HFF-Myc (cell line): ENCODE results near the gene ASMTL.

Source experiments
- DNase-seq: peaks from one replicate; pipeline ENCODE4 v3.0.0-alpha.2; 2011; ENCODE audit warnings: low read depth; ENCODE audit errors: extremely low read depth
- H3K4me3 ChIP-seq: replicated peaks from 2 replicates; pipeline ENCODE4 v1.5.1; 2011; ENCODE audit warnings: low read depth, mild to moderate bottlenecking, control low read depth, low read length
- TF ChIP-seq, protein P1 (sequence below): IDR thresholded peaks from 2 replicates; pipeline ENCODE4 v1.5.1; 2012; ENCODE audit warnings: mild to moderate bottlenecking, low read depth, low read length, control low read depth; ENCODE audit errors: missing control alignments

ASMTL gene

GRCh38 chrX:1472975-1473374 is 20.3 kb upstream of the ASMTL start:
- no peak overlapping the region for H3K4me3 ChIP-seq
- no peak for DNase-seq
- TF ChIP-seq, protein P1, sequence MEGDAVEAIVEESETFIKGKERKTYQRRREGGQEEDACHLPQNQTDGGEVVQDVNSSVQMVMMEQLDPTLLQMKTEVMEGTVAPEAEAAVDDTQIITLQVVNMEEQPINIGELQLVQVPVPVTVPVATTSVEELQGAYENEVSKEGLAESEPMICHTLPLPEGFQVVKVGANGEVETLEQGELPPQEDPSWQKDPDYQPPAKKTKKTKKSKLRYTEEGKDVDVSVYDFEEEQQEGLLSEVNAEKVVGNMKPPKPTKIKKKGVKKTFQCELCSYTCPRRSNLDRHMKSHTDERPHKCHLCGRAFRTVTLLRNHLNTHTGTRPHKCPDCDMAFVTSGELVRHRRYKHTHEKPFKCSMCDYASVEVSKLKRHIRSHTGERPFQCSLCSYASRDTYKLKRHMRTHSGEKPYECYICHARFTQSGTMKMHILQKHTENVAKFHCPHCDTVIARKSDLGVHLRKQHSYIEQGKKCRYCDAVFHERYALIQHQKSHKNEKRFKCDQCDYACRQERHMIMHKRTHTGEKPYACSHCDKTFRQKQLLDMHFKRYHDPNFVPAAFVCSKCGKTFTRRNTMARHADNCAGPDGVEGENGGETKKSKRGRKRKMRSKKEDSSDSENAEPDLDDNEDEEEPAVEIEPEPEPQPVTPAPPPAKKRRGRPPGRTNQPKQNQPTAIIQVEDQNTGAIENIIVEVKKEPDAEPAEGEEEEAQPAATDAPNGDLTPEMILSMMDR, result no peak

DNA sequence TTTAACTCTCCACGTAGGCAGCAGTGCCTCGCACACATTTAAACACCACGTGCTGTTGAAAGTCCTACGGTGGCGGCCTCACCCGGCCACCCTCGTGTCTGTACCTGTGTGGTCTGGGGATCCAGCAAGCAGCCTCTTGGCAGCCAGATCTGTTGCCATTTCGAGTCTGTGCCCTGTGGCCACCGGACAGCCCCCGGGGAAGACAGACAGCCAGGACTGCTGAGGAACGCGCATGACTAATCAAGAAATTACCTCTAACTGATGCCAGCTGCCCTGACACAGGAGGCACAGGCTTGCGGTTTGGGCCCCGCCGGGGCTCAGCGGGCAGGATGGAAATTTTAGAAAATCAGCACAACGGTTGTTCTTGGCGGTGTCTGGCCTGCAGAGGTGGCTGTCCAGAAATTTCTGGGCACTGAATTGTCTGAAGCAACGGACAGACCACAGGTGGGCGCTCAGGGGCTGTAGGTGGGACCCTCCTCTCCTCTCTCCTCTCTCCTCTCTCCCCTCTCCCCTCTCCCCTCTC is 15.6 kb upstream of the ASMTL start:
- TF ChIP-seq, protein P1, result peak; percentile 3
- no peak for DNase-seq
- no peak overlapping the region for H3K4me3 ChIP-seq

DNA sequence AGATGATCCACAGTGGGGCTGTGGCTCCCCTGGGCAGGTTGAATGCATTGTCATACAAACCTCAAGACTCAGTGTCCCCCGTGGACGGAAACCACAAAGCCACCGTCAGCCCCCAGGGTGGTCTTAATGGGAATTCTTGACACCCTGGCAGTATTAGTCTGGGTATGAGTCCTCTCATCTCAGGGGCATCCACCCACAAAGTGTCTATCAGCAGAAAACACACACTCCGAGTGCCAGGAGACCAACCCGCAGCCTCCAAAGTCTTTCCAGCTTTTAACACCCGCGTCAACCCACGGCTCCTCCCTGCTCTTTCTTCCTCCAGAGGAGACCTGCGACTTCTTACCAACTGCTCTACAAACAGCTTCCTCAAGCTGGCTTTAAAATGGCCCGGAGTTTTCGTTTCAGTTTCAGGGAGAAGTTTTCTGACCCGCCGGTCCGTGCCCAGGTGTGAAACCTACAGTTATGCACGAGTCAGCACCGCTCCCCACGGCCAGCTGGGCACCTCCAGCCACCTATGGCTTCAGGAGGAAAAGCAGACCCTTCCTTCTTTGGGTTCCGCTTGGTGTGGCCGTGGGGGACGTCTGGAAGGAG is 14.4 kb upstream of the ASMTL start:
- H3K4me3 ChIP-seq, result no peak overlapping the region
- TF ChIP-seq, protein P1, result no peak
- DNase-seq, result no peak

GRCh38 chrX:1466232-1466661 is 13.5 kb upstream of the ASMTL start:
- H3K4me3 ChIP-seq, result no peak overlapping the region
- no peak for DNase-seq
- TF ChIP-seq, protein P1, result no peak

DNA sequence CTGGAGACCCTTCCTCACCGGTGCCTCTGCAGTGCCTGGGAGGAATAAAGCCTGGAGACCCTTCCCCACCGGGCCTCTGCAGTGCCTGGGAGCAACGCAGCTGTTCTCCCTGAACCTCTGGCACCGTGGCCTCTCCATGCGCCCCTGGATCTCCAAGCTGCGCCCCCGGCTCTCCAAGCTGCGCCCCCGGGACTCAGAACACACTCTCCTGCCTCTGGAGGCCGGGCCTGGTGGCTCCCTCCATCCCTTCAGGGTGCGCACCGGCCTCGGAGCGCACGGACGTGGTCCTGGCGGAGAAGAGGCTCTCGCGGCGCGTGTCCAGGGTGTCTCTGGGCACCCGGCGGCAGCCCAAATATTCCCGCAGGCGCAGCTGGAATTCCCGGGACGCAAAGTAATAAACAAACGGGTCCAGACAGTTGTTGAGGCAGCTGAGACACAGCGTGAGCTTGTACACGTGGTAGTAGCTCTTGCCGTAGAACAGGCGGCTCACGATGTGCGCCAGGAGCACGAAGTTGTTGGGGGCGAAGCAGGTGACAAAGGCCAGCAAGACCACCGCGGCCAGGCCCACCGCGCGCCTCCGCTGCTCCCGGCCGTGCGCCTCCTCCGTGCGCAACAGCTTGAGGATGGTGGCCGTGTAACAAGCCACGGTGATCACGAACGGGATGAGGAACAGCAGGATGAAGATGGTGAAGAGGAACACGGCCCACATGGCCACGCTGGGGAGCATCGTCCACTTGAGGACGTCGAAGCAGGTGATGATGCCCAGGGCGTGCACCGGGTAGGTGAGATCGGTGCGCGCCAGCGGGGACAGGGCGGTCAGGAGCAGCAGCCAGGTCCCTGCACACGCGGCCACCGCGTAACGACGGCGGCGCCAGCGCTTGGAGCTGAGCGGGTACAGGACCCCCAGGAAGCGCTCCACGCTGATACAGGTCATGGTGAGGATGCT is 12.8 kb upstream of the ASMTL start:
- no peak for DNase-seq
- H3K4me3 ChIP-seq, result no peak overlapping the region
- TF ChIP-seq, protein P1, result no peak

DNA sequence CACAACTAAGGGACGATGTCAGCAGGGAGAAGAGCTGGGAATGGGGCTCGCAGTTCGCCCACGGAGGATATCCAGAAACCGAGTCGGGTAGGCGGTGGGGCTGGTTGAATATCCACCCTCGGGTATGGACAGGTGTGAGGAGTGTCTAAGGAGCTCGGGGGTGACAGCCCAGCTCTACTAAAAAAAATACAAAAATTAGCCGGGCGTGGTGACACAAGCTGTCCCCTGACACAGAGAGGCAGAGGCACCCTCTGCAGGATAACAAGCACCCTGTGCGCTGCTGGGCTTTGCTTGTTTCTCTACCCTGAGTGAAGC is 12.2 kb upstream of the ASMTL start:
- TF ChIP-seq, protein P1, result no peak
- no peak for DNase-seq
- no peak overlapping the region for H3K4me3 ChIP-seq
